ENCODE data around the gene APRT. TPM values are rescaled to one million over a fixed set of nuclear protein-coding genes. Genes with fewer than 3 reads are reported as not detected.
"Not testable (repeated sequence)": the region's sequence is repeated elsewhere in the genome, so short reads cannot be mapped to it uniquely, and the experiment has no call there.

APRT gene
- total RNA-seq, 1 donor from 2014 or later: 153 TPM

DNA sequence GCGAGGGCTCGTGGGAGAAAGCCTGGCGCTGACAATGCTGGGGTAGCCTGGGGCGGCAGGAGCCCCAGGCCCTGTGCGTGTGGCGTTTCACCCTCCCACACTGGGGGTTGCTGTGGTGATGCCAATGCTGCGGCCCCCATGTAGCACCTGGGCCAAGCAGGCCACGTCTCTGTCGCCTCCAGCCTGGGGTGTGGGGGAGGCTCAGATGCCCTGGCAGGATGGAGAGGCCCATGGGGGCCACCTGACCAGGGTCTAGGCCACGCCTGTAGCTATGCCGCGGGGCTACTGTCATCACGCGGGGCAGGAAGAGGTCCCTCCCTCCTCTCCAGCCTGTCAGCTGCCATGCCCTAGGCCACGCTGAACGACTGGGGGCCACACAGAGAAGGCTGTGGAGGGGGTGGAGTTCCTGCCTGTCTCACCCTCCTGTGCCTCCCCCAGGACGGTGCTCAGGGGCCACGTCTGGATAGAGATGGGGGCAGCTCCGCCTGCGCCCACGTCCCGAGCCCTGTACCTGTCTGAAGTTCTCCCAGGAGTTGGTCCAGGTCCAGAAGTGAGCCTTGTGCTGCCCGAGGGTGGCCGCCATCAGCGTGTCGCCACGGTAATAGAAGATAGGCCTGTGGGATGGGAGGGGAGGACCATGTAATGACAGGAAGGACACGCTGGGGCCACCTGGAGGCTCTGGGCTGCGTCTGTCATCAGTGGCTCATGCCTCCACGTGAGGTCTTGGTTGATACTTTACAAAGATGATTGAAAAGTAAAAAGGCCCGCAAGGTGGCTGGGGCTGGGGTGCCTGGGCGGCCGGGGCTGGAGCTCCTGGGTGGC is 12.7 kb upstream of the APRT start:
- FAIRE-seq (no peak), DNase-seq (ENCODE audit: low read depth) (no peak)
- Histone ChIP-seq H3K36me3 (ENCODE audit: control insufficient read depth, insufficient read depth, low read length) (peaks cover 11% of the 10 kb centered on the region), H3K27me3 (ENCODE audit: control insufficient read depth, insufficient read depth, low read length) (no peaks in the 10 kb centered on the region), H3K4me3 (ENCODE audit: low read depth, low read length) (no peak overlapping the region)
- TF ChIP-seq, protein P1, sequence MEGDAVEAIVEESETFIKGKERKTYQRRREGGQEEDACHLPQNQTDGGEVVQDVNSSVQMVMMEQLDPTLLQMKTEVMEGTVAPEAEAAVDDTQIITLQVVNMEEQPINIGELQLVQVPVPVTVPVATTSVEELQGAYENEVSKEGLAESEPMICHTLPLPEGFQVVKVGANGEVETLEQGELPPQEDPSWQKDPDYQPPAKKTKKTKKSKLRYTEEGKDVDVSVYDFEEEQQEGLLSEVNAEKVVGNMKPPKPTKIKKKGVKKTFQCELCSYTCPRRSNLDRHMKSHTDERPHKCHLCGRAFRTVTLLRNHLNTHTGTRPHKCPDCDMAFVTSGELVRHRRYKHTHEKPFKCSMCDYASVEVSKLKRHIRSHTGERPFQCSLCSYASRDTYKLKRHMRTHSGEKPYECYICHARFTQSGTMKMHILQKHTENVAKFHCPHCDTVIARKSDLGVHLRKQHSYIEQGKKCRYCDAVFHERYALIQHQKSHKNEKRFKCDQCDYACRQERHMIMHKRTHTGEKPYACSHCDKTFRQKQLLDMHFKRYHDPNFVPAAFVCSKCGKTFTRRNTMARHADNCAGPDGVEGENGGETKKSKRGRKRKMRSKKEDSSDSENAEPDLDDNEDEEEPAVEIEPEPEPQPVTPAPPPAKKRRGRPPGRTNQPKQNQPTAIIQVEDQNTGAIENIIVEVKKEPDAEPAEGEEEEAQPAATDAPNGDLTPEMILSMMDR (IDR thresholded peaks at IDR 0.05; ENCODE audit: insufficient read depth, low read length, severe bottlenecking): no peak

DNA sequence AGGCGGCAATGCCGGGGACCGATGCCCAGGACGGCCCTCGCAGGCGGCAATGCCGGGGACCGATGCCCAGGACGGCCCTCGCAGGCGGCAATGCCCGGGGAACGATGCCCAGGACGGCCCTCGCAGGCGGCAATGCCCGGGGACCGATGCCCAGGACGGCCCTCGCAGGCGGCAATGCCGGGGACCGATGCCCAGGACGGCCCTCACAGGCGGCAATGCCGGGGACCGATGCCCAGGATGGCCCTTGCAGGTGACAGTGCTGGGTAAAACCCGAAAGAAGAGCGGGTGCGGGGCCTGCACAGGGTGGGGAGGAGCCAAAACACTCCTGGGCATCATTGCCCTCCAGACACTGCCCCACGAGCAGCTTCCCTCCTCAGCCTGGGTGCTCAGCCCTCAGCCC is 11.9 kb upstream of the APRT start:
- H3K4me3 ChIP-seq (ENCODE audit: low read depth, low read length); DNase-seq (ENCODE audit: low read depth); H3K27me3 ChIP-seq (ENCODE audit: control insufficient read depth, insufficient read depth, low read length); FAIRE-seq: not testable (repeated sequence)
- peaks cover 10% of the 10 kb centered on the region for H3K36me3 ChIP-seq (ENCODE audit: control insufficient read depth, insufficient read depth, low read length)

DNA sequence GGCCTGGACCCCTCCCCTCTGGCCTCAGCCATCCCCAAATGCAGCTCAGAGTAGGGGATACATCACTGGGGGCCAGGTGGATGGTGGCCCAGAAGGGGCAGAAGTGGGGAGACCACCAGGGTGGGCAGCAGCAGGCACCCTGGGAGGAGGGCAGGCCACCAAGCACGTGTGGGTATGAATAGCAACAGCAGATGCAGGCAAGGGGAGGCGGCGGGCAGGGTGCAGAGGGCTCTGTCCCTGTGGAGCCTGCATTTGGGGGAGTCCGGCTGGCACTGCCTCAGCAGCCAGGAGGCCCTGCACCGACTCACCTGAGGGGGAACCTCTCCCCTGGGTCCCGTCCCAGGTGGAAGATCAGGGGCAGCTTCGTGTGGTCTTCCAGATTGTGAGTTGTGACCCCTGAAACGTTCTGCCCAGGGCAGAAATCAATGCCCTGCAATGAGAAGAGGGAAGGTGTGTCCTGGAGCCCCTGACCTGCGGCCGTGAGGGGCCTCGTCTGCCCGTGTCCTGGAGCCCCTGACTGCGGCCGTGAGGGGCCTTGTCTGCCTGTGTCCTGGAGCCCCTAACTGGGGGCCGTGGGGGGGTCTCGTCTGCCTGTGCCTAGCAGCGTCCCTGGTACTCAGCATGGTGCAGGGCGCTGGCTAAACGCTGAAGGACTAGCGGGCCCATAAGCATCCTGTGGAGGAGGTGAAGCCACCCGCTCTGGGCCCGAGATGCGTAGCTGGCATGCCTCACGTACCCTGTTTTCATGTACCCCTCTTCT is 10.7 kb upstream of the APRT start:
- Histone ChIP-seq H3K36me3 (ENCODE audit: control insufficient read depth, insufficient read depth, low read length) (peaks cover 10% of the 10 kb centered on the region), H3K4me3 (ENCODE audit: low read depth, low read length) (no peak overlapping the region), H3K27me3 (ENCODE audit: control insufficient read depth, insufficient read depth, low read length) (no peaks in the 10 kb centered on the region)
- DNase-seq (ENCODE audit: low read depth) (no peak), FAIRE-seq (no peak)
- TF ChIP-seq, protein P1 (IDR thresholded peaks at IDR 0.05; ENCODE audit: insufficient read depth, low read length, severe bottlenecking): no peak

DNA sequence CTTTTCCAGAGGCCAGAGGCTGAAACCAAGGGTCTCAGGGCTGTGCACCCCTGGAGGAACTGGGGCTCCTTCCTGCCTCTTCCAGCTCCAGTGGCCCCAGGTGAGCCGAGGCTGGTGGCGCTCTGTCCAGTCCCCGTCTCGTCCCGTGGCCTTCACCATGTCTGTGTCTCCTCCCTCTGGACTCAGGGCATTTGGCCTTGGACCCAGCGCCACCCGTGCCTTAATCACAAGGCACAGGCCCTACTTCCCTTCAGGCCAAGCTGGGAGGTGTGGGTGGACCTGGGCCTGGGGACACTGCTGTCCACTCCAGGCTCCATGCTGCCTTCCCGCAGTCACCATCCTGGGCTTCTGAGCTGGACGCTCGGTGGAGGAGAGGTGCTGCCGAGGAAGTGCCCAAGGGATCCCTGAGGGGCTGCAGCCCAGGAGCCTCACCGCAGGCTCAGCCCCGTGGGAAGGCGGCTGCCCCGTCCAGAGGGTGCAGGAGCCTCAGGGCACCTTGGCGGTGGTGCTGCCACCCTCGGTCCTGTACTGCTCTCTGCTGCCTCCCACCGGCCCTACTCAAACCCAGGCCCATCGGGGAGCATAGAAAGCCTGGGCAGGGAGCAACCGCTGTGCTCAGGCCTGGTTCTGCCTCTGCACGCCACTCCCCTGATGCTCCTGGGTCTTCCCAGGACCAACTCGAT is 9.6 kb upstream of the APRT start:
- FAIRE-seq (no peak), DNase-seq (ENCODE audit: low read depth) (no peak)
- Histone ChIP-seq H3K4me3 (ENCODE audit: low read depth, low read length) (no peak overlapping the region), H3K27me3 (ENCODE audit: control insufficient read depth, insufficient read depth, low read length) (no peaks in the 10 kb centered on the region), H3K36me3 (ENCODE audit: control insufficient read depth, insufficient read depth, low read length) (peaks cover 12% of the 10 kb centered on the region)
- TF ChIP-seq, protein P1 (IDR thresholded peaks at IDR 0.05; ENCODE audit: insufficient read depth, low read length, severe bottlenecking): no peak

DNA sequence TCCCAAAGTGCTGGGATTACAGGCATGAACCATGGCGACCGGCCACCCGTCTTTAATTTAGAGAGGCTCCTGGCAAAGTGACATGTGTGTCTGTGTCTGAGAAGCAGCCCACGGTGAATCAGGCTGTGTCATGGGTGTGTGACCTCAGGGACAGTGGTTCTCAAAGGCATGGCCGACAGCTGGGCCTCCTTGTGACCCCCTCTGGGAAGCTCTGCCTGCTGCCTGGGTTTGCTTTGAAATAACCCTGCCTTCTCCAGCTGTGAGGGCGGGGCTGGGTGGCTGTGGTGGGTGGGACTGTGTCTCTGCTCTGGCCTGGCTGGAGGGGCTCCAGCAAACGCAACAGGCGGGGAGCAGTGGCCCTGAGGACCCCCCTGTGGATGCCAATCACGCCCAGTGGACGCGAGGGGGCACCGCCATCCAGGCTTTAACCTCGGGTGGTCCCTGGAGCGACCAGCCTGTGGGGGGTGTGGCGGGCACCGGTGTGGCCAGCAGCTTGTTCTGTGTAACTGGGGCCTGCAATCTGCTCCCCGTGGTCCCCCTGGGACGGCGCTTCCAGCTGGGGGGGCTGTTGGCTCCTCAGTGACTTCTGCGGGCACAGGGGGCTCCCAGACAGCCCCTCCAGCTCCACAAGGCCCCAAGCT is 8.8 kb upstream of the APRT start:
- TF ChIP-seq, protein P1 (IDR thresholded peaks at IDR 0.05; ENCODE audit: insufficient read depth, low read length, severe bottlenecking): no peak
- H3K27me3 ChIP-seq (ENCODE audit: control insufficient read depth, insufficient read depth, low read length): no peaks in the 10 kb centered on the region
- peaks cover 12% of the 10 kb centered on the region for H3K36me3 ChIP-seq (ENCODE audit: control insufficient read depth, insufficient read depth, low read length)
- FAIRE-seq (no peak), DNase-seq (ENCODE audit: low read depth) (no peak)
- no peak overlapping the region for H3K4me3 ChIP-seq (ENCODE audit: low read depth, low read length)
